HepG2 (cell line): ENCODE measurements around the gene PASD1. TPM values are rescaled to one million over a fixed set of nuclear protein-coding genes. Genes with fewer than 3 reads are reported as not detected.

Experiments used
- ATAC-seq: fragments of 200-7000 bp; cut with Tn5 transposase; 3 replicates; pipeline ENCODE4 v1.9.1; 2020; ENCODE audit warnings: mild to moderate bottlenecking, moderate library complexity
- Bru-seq: library from RNA; stranded (reverse); fragments of 400-500 nt; gene quantifications from one replicate; lab custom pipeline; 2021; lab: Mats Ljungman, UMichigan
- BruChase-seq, 2 experiments: library from RNA; stranded (reverse); fragments of 400-500 nt; gene quantifications; one replicate each; lab custom pipeline; 2021; lab: Mats Ljungman, UMichigan
- BruUV-seq: library from RNA; stranded (reverse); fragments of 400-500 nt; replicated peaks from 2 replicates; lab custom pipeline; 2021; lab: Mats Ljungman, UMichigan
- CTCF ChIA-PET: fragments of 300-600 bp; formaldehyde crosslinking; extraction: SDS; loops from one replicate; lab custom pipeline; 2021; ENCODE audit warnings: low total read pairs, inconsistent platforms, low intra/inter-chr PET ratio; lab: Yijun Ruan, JAX
- POLR2A ChIA-PET: fragments of 350-600 bp; sonication (Branson Sonifier 250); formaldehyde crosslinking; loops from one replicate; lab custom pipeline; 2020; ENCODE audit warnings: antibody characterized with exemption, inconsistent platforms; lab: Yijun Ruan, JAX
- DNase-seq: peaks from one replicate; pipeline ENCODE4 v3.0.0-alpha.2; 2015; ENCODE audit warnings: low spot score
- FAIRE-seq: peaks from 3 replicates; lab custom pipeline; 2011; peaks lifted over from hg19 to GRCh38; lab: Jason Lieb, UNC
- H2AFZ ChIP-seq: one replicate; pipeline ENCODE4 v1.6.1; 2011; ENCODE audit warnings: low read length, inconsistent platforms
- H3K27ac ChIP-seq: fragments of 300-600 bp; 3 replicates; pipeline ENCODE4 v1.8.0; 2011; ENCODE audit warnings: mixed run types, mild to moderate bottlenecking, mixed read lengths, low read length, inconsistent platforms; ENCODE audit not compliant: insufficient read depth; ENCODE audit errors: extremely low read length
- H3K27me3 ChIP-seq, 2 experiments: fragments of 200-600 bp in 1 of 2; 2 replicates in 1 of 2; 3 replicates in 1 of 2; pipeline versions ENCODE4 v1.6.0 to v1.8.0; 2011; ENCODE audit warnings: low read length in 2 of 2, mild to moderate bottlenecking in 2 of 2, moderate library complexity in 2 of 2, inconsistent platforms in 1 of 2; ENCODE audit not compliant: insufficient read depth in 2 of 2, control insufficient read depth in 1 of 2
- H3K36me3 ChIP-seq, 2 experiments: fragments of 200-600 bp in 1 of 2; replicated peaks in 1 of 2; 2 replicates in 1 of 2; 3 replicates in 1 of 2; pipeline versions ENCODE4 v1.5.1 to v1.8.0; 2011; ENCODE audit warnings: low read length in 2 of 2, inconsistent platforms in 1 of 2; ENCODE audit not compliant: insufficient read depth in 2 of 2, control insufficient read depth in 1 of 2
- H3K4me1 ChIP-seq: 2 replicates; pipeline ENCODE4 v1.5.1; 2012; ENCODE audit warnings: low read length, inconsistent platforms; ENCODE audit not compliant: insufficient read depth
- H3K4me2 ChIP-seq: 2 replicates; pipeline ENCODE4 v1.6.0; 2011; ENCODE audit warnings: low read depth, low read length, inconsistent platforms
- H3K4me3 ChIP-seq, 3 experiments: fragments of 200-600 bp in 1 of 3; sonication (generic), shearing (Covaris generic) in 1 of 3; replicated peaks in 1 of 3; 2 replicates each; pipeline ENCODE4 v1.5.1; 2011 to 2016; ENCODE audit warnings: low read length in 3 of 3, inconsistent platforms in 2 of 3, low read depth in 2 of 3, mild to moderate bottlenecking in 2 of 3, control low read depth in 1 of 3, mixed read lengths in 1 of 3; ENCODE audit not compliant: insufficient read depth in 1 of 3
- H3K79me2 ChIP-seq: one replicate; pipeline ENCODE4 v1.6.1; 2011; ENCODE audit warnings: low read length, inconsistent platforms; ENCODE audit not compliant: insufficient read depth
- H3K9ac ChIP-seq: 2 replicates; pipeline ENCODE4 v1.6.0; 2011; ENCODE audit warnings: mild to moderate bottlenecking, low read depth, low read length, inconsistent platforms; ENCODE audit not compliant: insufficient read depth
- H3K9me3 ChIP-seq: 2 replicates; pipeline ENCODE4 v1.5.1; 2012; ENCODE audit warnings: mild to moderate bottlenecking, low read length
- H4K20me1 ChIP-seq: 2 replicates; pipeline ENCODE4 v1.6.0; 2011; ENCODE audit warnings: inconsistent platforms, mild to moderate bottlenecking, low read length, moderate library complexity; ENCODE audit not compliant: insufficient read depth
- AGO2 ChIP-seq: fragments of 200-400 bp; formaldehyde crosslinking; optimal IDR thresholded peaks from 2 replicates; pipeline ENCODE3; 2017; ENCODE audit warnings: mild to moderate bottlenecking, low read depth, low read length, moderate library complexity
- E2F1 ChIP-seq: sonication (generic); formaldehyde crosslinking; IDR thresholded peaks from 2 replicates; pipeline ENCODE4 v1.5.0; 2020; ENCODE audit warnings: missing genetic modification reagents
- FLYWCH1 ChIP-seq: sonication (generic); formaldehyde crosslinking; IDR thresholded peaks from 2 replicates; pipeline ENCODE4 v1.8.1; 2023; ENCODE audit warnings: mild to moderate bottlenecking, missing genetic modification reagents
- MEF2D ChIP-seq: sonication (generic); formaldehyde crosslinking; IDR thresholded peaks from 2 replicates; pipeline ENCODE4 v1.5.1; 2020; ENCODE audit warnings: mild to moderate bottlenecking, missing genetic modification reagents
- NAIF1 ChIP-seq: sonication (generic); formaldehyde crosslinking; IDR thresholded peaks from 2 replicates; pipeline ENCODE4 v1.5.0; 2020; ENCODE audit warnings: mild to moderate bottlenecking, missing genetic modification reagents, borderline replicate concordance
- PAF1 ChIP-seq: IDR thresholded peaks from 2 replicates; pipeline ENCODE4 v1.6.1; 2016; ENCODE audit warnings: missing genetic modification reagents, missing compliant biosample characterization
- REL ChIP-seq: sonication (generic); formaldehyde crosslinking; conservative IDR thresholded peaks from 2 replicates; pipeline ENCODE4 v1.8.0; 2022; ENCODE audit warnings: mild to moderate bottlenecking, missing genetic modification reagents, moderate library complexity
- THYN1 ChIP-seq: sonication (generic); formaldehyde crosslinking; IDR thresholded peaks from 2 replicates; pipeline ENCODE4 v1.8.1; 2023; ENCODE audit warnings: low read depth, mild to moderate bottlenecking, moderate library complexity, missing genetic modification reagents, borderline replicate concordance
- TP53 ChIP-seq: sonication (generic); formaldehyde crosslinking; conservative IDR thresholded peaks from 2 replicates; pipeline ENCODE4 v1.4.0; 2020; ENCODE audit warnings: missing genetic modification reagents
- ZEB1 ChIP-seq: IDR thresholded peaks from 2 replicates; pipeline ENCODE4 v1.6.1; 2012; ENCODE audit warnings: mild to moderate bottlenecking, low read depth, inconsistent platforms; ENCODE audit not compliant: insufficient replicate concordance
- ZHX1 ChIP-seq: sonication (generic); formaldehyde crosslinking; IDR thresholded peaks from 2 replicates; pipeline ENCODE4 v1.8.1; 2022; ENCODE audit warnings: low read depth, mild to moderate bottlenecking, missing genetic modification reagents
- ZNF205 ChIP-seq: IDR thresholded peaks from 2 replicates; pipeline ENCODE4 v1.6.1; 2018; ENCODE audit warnings: missing biosample characterization, missing genetic modification reagents
- ZNF460 ChIP-seq: sonication (generic); formaldehyde crosslinking; IDR thresholded peaks from 2 replicates; pipeline ENCODE4 v1.5.1; 2020; ENCODE audit warnings: missing genetic modification reagents, mild to moderate bottlenecking, borderline replicate concordance
- ZNF543 ChIP-seq: sonication (generic); formaldehyde crosslinking; IDR thresholded peaks from 2 replicates; pipeline ENCODE4 v1.4.0; 2020; ENCODE audit warnings: mild to moderate bottlenecking, missing genetic modification reagents
- WGBS: methylation state at CpG from one replicate; pipeline ENCODE4 v1.1.6; 2017; ENCODE audit warnings: low lambda C conversion rate; 5-methylcytosine and 5-hydroxymethylcytosine counted together
- in situ Hi-C: cut with HindIII; loops from 2 replicates; pipeline ENCODE4 v1.10.0; 2017; ENCODE audit warnings: low pct_unique_long_range_greater_than_20kb; ENCODE audit not compliant: extremely low pct_ligation_motif_present
- intact Hi-C: fragments of 100-400 bp; cut with micrococcal nuclease; formaldehyde crosslinking; loops from one replicate; pipeline ENCODE4 v1.10.0; 2022; ENCODE audit not compliant: unreplicated experiment
- long read RNA-seq, 2 experiments: library from RNA in 1 of 2; library from polyadenylated mRNA in 1 of 2; stranded (forward) in 1 of 2; unstranded in 1 of 2; transcript quantifications; one replicate each; pipeline ENCODE4 v2.0.0, GENCODE V29; 2019 to 2022
- polyA minus RNA-seq, 3 experiments: library from RNA; depleted of rRNA, polyadenylated mRNA; stranded (reverse); fragments of >200 nt; gene quantifications; 2 replicates each; pipeline ENCODE4 v1.2.3, GENCODE V29; 2011; ENCODE audit warnings: low replicate concordance in 1 of 3
- polyA plus RNA-seq, 8 experiments: library from polyadenylated mRNA; depleted of rRNA in 3 of 8; stranded (reverse) in 7 of 8; unstranded in 1 of 8; fragments of >200 nt; fragmentation: Illumina TruSeq in 4 of 8; extraction: Trizol in 4 of 8; gene quantifications; 2 replicates each; pipeline versions ENCODE4 v1.2.1 to v1.2.3, GENCODE V29; 2011 to 2016; ENCODE audit warnings: low read depth in 4 of 8, missing spikeins in 1 of 8, mixed read lengths in 1 of 8; ENCODE audit not compliant: insufficient read depth in 1 of 8
- total RNA-seq, 5 experiments: library from RNA; depleted of rRNA; stranded (reverse); fragments of >200 nt; fragmentation: Illumina TruSeq; extraction: Trizol; gene quantifications; 2 replicates each; pipeline ENCODE4 v1.2.3, GENCODE V29; 2016; ENCODE audit warnings: low read depth in 1 of 5
- TF ChIP-seq, protein P1 (sequence below): sonication (generic); formaldehyde crosslinking; IDR thresholded peaks from 2 replicates; pipeline ENCODE4 v1.4.0; 2020; ENCODE audit warnings: missing genetic modification reagents, mild to moderate bottlenecking, borderline replicate concordance

Gene PASD1
- not detected in 2 replicates for total RNA-seq (2016; rRNA removed; fragmentation: Illumina TruSeq; extraction: Trizol)
- total RNA-seq (2016; cell fraction: cytosol; rRNA removed; fragmentation: Illumina TruSeq; extraction: Trizol; ENCODE audit: low read depth): not detected in 2 replicates
- total RNA-seq (2016; cell fraction: insoluble cytoplasmic fraction; rRNA removed; fragmentation: Illumina TruSeq; extraction: Trizol): not detected in 2 replicates
- total RNA-seq (2016; cell fraction: membrane; rRNA removed; fragmentation: Illumina TruSeq; extraction: Trizol): not detected in 2 replicates
- total RNA-seq (2016; cell fraction: nucleus; rRNA removed; fragmentation: Illumina TruSeq; extraction: Trizol): not detected in 2 replicates
- not detected in 2 replicates for polyA plus RNA-seq (2011; rRNA removed)
- polyA plus RNA-seq (2011; cell fraction: cytosol; rRNA removed): not detected in 2 replicates
- not detected in 2 replicates for polyA plus RNA-seq (2011; cell fraction: nucleus; rRNA removed)
- polyA plus RNA-seq (2012): not detected in 2 replicates
- polyA plus RNA-seq (2016; cell fraction: cytosol; fragmentation: Illumina TruSeq; extraction: Trizol; ENCODE audit: low read depth): not detected in 2 replicates
- not detected in 2 replicates for polyA plus RNA-seq (2016; cell fraction: insoluble cytoplasmic fraction; fragmentation: Illumina TruSeq; extraction: Trizol; ENCODE audit: low read depth)
- polyA plus RNA-seq (2016; cell fraction: membrane; fragmentation: Illumina TruSeq; extraction: Trizol; ENCODE audit: low read depth): not detected in 2 replicates
- not detected in 2 replicates for polyA plus RNA-seq (2016; cell fraction: nucleus; fragmentation: Illumina TruSeq; extraction: Trizol; ENCODE audit: insufficient read depth, low read depth)
- polyA minus RNA-seq (2011; rRNA and poly(A)+ RNA removed; ENCODE audit: low replicate concordance): 0.10 TPM in 1 of 2 replicates, not detected in the other
- not detected in 2 replicates for polyA minus RNA-seq (2011; cell fraction: cytosol; rRNA and poly(A)+ RNA removed)
- not detected in 2 replicates for polyA minus RNA-seq (2011; cell fraction: nucleus; rRNA and poly(A)+ RNA removed)
- Bru-seq, nascent RNA: percentile 6 among the genes with signal in this experiment
- percentile 4 among the genes with signal in this experiment for BruChase-seq, experiment 1, labeled RNA remaining after a 6-hour chase
- percentile 1 among the genes with signal in this experiment for BruChase-seq, experiment 2, labeled RNA remaining after a 2-hour chase
- long read RNA-seq, experiment 1: 0 reads
- long read RNA-seq, experiment 2: 0 reads

DNA sequence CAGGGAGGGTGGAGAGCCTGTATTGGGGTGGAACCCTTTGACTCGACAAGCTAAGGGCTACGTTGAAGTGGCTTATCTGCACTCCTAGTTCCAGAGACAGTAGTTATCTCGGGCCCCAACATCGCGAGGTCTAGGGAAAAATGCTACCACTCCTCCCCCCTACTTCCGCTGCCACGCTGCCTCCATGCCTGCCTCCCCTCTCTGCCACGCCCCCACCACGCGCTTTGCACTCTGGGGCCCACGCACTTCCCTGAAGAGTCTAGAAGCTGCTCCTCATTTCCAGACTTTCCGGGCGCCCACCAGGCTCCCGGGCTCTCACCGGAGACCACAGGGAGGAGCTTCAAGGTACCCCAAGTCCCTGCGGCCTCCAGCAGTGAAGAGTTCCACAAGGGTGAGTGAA, at the start of gene PASD1:
PASD1 (plus strand) TSS at position 227 of the 400 bp plus-strand sequence. CDS start 37,879 bp downstream, outside the sequence.
- DNase-seq: no peak
- Histone ChIP-seq H3K27ac (no peak within 1 kb of the TSS), H3K4me2 (no peak within 1 kb of the TSS), H3K27me3 (0 out of 5 replicates have a peak, but pooled peaks cover 0 to 2% of the 10 kb centered on the region in 2 experiments), H3K79me2 (no peaks in the 10 kb centered on the region), H3K36me3 (no peaks in the 10 kb centered on the region), H3K4me3 (no peak within 1 kb of the TSS), H3K9me3 (no peaks in the 10 kb centered on the region), H2AFZ (no peak within 1 kb of the TSS), H3K9ac (no peak within 1 kb of the TSS), H3K4me1 (no peaks in the 10 kb centered on the region), H4K20me1 (no peaks in the 10 kb centered on the region)
- no TSS peak for BruUV-seq
- in situ Hi-C loops (no loop called here), intact Hi-C loops (no loop called here)
- CTCF ChIA-PET: no interaction called here
- no peak for FAIRE-seq
- POLR2A ChIA-PET: no interaction called here
- 95% methylated on average over 4 of the region's 16 CpGs for WGBS
- ATAC-seq: no peak
- TF ChIP-seq ZNF543 (CRISPR knock-in tag) (no peak), FLYWCH1 (no peak), ZNF205 (CRISPR knock-in tag) (no peak), MEF2D (CRISPR knock-in tag) (no peak), NAIF1 (CRISPR knock-in tag) (no peak), PAF1 (CRISPR knock-in tag) (no peak), ZNF460 (CRISPR knock-in tag) (no peak), REL (CRISPR knock-in tag) (no peak), E2F1 (CRISPR knock-in tag) (no peak), ZEB1 (no peak), THYN1 (CRISPR knock-in tag) (no peak), AGO2 (no peak), ZHX1 (CRISPR knock-in tag) (no peak), TP53 (CRISPR knock-in tag) (no peak)
- TF ChIP-seq, protein P1, sequence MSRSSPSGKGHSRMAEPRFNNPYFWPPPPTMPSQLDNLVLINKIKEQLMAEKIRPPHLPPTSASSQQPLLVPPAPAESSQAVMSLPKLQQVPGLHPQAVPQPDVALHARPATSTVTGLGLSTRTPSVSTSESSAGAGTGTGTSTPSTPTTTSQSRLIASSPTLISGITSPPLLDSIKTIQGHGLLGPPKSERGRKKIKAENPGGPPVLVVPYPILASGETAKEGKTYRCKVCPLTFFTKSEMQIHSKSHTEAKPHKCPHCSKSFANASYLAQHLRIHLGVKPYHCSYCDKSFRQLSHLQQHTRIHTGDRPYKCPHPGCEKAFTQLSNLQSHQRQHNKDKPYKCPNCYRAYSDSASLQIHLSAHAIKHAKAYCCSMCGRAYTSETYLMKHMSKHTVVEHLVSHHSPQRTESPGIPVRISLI: no peak
- TF ChIP-seq, all 625 proteins: peak for 0
